ENCODE data around the gene IL16.

DNA sequence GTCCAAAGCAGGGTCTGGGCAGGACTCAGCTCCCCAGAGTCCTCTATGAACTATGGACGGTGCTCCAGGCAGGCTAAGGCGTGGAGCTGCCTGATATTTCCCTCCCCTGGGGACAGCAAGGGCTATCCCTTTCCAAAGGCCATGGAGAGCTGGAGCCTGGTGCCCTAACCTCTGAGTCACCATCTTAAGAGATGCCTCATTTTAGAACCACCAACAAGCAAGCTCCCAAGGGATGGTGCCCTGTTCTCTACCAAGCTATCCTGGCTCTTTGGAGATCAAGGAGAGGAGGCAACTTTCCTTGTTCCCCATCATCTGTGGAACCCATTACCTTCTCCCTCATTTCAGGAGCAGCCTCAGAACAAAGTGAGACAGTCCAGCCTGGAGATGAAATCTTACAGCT is 111.6 kb downstream of the IL16 start:
- no peak for TF ChIP-seq POLR2A (IDR thresholded peaks at IDR 0.05)
- TF ChIP-seq, protein P1, sequence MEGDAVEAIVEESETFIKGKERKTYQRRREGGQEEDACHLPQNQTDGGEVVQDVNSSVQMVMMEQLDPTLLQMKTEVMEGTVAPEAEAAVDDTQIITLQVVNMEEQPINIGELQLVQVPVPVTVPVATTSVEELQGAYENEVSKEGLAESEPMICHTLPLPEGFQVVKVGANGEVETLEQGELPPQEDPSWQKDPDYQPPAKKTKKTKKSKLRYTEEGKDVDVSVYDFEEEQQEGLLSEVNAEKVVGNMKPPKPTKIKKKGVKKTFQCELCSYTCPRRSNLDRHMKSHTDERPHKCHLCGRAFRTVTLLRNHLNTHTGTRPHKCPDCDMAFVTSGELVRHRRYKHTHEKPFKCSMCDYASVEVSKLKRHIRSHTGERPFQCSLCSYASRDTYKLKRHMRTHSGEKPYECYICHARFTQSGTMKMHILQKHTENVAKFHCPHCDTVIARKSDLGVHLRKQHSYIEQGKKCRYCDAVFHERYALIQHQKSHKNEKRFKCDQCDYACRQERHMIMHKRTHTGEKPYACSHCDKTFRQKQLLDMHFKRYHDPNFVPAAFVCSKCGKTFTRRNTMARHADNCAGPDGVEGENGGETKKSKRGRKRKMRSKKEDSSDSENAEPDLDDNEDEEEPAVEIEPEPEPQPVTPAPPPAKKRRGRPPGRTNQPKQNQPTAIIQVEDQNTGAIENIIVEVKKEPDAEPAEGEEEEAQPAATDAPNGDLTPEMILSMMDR (IDR thresholded peaks at IDR 0.05) = no peak
